GM19468 (cell line): ENCODE results near the gene MRPS12.
"Not testable (repeated sequence)": the region's sequence is repeated elsewhere in the genome, so short reads cannot be mapped to it uniquely, and the experiment has no call there.

Experiments used
- ATAC-seq: cut with Tn5 transposase; IDR thresholded peaks from one replicate; pipeline ENCODE4 v1.9.1; 2021; ENCODE audit warnings: mild to moderate bottlenecking, moderate library complexity, moderate number of reproducible peaks; ENCODE audit not compliant: unreplicated experiment; ENCODE audit errors: extremely low read depth

Gene MRPS12

DNA sequence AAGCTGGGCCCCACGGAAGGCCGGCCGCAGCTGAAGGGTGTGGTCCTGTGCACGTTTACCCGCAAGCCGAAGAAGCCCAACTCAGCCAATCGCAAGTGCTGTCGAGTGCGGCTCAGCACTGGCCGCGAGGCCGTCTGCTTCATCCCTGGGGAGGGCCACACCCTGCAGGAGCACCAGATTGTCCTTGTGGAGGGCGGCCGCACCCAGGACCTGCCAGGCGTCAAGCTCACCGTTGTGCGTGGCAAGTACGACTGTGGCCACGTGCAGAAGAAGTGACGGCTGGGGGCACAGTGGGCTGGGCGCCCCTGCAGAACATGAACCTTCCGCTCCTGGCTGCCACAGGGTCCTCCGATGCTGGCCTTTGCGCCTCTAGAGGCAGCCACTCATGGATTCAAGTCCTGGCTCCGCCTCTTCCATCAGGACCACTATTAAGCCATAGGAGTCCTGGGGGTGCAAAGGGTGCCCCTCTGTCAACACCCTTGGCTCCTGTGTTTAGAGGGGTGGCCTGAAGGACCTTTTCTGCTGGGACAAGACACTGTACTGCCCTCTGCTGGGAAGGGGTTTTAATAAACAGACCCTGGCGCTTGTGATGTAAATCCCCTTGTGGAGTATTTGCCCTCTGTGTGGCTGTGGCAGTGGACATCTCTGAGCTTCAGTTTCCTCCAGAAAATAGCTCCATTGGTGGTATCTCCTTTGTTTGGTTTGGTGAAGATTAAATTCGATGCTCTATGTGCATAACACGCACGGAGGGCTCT, 1.9 kb downstream of the MRPS12 start:
- no peak for ATAC-seq

- ATAC-seq, result no peak
These were observed 2.8 kb downstream of the MRPS12 start for GRCh38 chr19:38933544-38933943.

- no peak for ATAC-seq
These were observed 9.2 kb downstream of the MRPS12 start for GRCh38 chr19:38939957-38940356.

- ATAC-seq, result not testable (repeated sequence)
These were observed 10.7 kb downstream of the MRPS12 start for GRCh38 chr19:38941466-38941865.

DNA sequence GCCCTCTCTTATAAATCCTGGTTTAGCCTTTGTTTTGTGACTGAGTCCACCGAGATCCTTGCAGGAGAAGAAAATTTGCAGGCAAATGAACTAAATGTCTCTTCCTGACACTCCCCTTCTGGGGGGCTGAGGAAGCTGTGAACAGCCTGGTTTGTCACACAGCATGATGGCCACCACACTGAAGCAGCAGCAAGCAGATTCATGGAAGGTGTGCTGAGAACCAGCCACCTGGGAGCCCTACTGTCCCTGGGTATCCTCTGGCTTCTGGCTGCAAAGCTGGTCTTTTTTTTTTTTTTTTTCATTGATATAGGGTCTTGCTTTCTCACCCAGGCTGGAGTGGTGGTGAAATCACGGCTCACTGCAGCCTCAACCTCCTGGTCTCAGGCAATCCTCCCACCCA, 11.2 kb downstream of the MRPS12 start:
- ATAC-seq, result no peak

DNA sequence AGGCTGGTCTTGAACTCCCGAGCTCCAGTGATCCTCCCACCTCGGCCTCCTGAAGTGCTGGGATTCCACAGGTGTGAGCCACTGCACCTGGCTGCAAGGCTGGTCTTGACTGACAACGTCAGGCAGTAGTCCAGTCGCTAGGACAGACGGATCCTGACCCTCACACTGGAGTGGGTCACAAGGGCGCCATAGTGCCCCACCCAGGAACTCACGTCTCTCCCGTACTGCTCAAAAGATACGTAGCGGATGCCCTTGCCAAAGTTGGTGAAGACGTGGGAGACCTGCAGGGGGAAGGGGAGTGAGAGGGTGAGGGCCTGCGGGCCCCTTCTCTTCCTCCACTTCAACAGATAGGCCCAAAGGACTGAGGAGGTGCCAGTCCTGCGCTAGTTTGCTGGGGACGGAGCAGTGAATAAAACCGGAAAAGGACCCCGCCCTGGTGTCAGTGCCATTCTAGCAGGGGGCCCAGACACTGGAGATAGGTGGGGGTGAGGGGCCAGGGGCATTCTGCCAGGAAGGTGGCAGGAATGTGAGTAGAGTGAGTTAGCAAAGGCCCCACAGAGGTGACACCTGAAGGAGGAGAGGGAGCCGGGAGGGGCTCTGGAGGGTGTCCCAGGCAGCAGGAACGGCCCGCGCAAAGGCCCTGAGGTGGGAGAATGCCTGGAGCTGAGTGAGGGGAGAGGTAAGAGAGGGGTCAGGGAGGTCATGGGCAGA, 11.9 kb downstream of the MRPS12 start:
- no peak for ATAC-seq

DNA sequence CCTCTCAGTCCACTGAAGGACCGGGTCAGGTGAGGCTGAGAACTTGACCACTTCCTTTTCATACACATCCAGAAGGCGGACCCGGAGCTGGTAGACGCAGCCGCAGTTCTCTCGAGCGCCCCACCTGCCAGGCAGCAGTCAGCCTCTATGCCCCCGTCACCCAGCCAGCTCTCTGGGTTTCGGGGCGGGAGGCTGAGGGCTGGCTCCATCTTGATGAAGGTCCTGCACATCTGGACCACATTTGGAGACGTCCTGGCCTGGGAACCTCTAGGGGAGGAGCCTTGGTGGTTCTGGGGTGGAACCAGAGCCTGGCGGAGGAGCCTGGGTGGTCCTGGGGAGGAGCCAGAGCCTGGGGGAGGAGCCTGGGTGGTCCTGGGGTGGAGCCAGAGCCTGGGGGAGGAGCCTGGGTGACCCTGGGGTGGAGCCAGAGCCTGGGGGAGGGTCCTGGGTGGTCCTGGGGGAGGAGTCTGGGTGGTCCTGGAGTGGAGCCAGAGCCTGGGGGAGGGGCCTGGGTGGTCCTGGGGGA, 14.3 kb downstream of the MRPS12 start:
- ATAC-seq, result no peak

- no peak for ATAC-seq
These were observed 15.0 kb downstream of the MRPS12 start for GRCh38 chr19:38945562-38946228.

GRCh38 chr19:38946229-38947010, 15.7 kb downstream of the MRPS12 start:
- no peak for ATAC-seq

DNA sequence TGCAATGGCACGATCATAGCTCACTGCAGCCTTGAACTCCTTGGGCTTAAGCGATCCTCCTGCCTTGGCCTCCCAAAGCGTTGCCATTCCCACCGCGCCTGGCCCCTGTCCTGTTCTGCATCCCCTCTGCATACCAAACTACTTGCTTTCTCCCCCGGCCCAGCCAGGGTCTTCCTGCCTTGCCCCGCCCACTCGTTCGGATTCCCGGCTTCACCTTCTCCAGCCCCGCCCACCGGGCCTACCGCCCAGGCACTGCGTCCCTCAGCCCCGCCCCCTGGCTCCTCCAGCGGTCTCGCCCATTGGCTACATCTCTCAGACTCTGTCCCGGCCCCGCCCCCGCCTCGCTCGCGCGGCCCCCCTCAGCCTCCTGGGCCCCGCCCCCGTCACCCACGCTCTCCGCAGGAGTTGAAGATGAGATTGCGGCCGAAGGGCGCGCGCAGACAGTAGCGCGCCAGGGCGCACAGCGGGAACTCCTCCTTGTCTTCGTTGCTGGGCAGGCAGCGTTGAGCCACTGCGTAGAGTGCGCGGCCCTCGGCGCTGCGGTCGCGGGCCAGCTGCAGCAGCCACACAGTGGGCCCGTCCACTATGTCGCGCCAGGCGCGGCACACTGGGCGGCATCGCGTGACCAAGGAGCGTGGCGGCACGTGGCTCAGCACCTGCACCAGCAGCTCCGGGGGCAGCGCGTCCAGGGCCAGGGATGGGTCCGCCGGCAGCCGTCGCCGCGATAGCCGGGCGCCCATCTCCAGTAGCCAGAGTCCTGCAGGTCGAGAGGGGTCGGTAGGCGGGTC, 19.0 kb downstream of the MRPS12 start:
- ATAC-seq, result no peak

DNA sequence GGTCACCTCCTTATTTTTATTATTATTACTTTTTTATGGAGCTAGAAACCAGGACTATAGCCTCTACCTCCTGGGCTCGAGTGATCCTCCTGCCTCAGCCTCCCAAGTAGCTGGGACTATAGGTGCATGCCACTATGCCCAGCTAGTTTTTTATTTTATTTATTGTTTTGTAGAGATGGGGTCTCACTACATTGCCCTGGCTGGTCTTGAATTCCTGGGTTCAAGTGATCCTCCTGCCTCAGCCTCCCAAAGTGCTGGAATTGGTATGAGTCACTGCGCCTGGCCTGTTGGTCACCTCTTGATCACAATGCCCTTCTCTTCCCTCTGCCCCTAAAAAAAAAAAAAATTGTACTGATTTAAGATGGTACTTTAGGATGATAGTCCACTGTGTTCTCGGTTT, 20.4 kb downstream of the MRPS12 start:
- ATAC-seq, result no peak

- ATAC-seq, result no peak
These were observed 21.8 kb downstream of the MRPS12 start for GRCh38 chr19:38952395-38953165.

DNA sequence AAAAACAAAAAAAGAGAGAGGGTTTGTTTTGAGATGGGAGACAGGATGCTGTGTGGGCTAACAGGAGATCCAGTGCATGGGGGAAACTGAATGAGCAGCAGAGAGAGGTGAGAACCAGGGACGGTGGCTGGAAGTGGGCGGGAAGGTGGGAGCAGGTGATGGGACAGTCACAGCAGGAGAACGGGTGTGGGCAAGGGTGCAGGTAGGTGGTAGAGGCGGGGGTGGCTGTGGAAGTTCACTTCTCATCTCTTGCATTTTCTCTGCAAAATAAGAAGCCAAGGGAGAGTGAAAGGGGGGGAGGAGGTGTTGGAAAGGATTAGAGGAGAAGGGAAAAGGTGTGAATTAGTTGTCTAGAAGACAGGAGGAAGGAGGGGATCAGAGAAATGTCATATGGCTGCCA, 22.9 kb downstream of the MRPS12 start:
- ATAC-seq, result no peak

GRCh38 chr19:38956264-38956663, 25.5 kb downstream of the MRPS12 start:
- ATAC-seq, result no peak

DNA sequence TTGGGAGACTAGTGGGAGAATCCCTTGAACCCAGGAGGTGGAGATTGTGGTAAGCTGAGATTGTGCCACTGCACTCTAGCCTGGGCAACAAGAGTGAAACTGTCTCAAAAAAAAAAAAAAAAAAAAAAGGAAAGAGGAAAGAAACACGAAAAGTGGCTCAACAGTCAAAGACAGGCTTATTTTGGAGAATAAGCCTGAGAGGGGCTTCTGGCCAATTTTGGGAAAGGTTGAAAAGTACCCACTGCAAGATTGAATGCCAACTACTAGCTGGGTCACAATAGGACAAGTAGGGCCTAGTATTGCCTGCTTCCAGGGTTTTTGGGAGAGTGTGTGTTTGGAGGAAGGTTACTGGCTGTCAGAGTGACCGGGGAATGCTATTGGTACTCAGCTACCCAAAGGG, 27.6 kb downstream of the MRPS12 start:
- no peak for ATAC-seq

DNA sequence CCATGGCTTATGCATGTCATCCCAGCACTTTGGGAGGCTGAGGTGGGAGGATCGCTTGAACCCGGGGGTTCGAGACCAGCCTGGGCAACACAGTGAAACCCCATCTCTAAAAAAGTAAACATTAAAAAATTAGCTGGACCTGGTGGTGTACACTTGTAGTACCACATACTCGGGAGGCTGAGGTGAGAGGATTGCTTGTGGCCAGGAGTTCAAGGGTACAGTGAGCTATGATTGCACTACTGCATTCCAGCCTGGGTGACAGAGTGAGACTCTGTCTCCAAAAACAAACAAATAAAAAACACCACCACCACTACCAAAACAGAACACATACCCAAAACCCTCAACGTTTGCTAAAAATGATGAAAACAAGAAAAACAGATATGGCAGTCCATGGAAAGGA, 28.9 kb downstream of the MRPS12 start:
- no peak for ATAC-seq

GRCh38 chr19:38964738-38965137, 34.0 kb downstream of the MRPS12 start:
- ATAC-seq, result no peak

GRCh38 chr19:38966149-38966548, 35.4 kb downstream of the MRPS12 start:
- ATAC-seq, result not testable (repeated sequence)
